Ascending aorta (tissue), 2 donors: ENCODE data around the gene CACNG1. TPM values are rescaled to one million over a fixed set of nuclear protein-coding genes. Genes with fewer than 3 reads are reported as not detected.
"Not testable (repeated sequence)": the region's sequence is repeated elsewhere in the genome, so short reads cannot be mapped to it uniquely, and the experiment has no call there.

Experiments
- DNase-seq, 2 donors: peaks; one replicate each; pipeline ENCODE4 v3.0.0-alpha.2; 2019; ENCODE audit warnings: low spot score in 2 of 2
- H3K27ac ChIP-seq, 2 donors: fragments of 200-600 bp; sonication (generic); one replicate each; pipeline ENCODE4 v1.5.1; 2016 to 2017; ENCODE audit warnings: mild to moderate bottlenecking in 1 of 2
- H3K27me3 ChIP-seq: fragments of 200-600 bp; sonication (generic); one replicate; pipeline ENCODE4 v1.5.1; 2017
- H3K36me3 ChIP-seq, 2 donors: fragments of 200-600 bp; sonication (generic); one replicate each; pipeline ENCODE4 v1.5.1; 2016
- H3K4me1 ChIP-seq, 2 donors: fragments of 200-600 bp; sonication (generic); one replicate each; pipeline ENCODE4 v1.5.1; 2016 to 2017; ENCODE audit warnings: mild to moderate bottlenecking in 1 of 2
- H3K4me3 ChIP-seq, 2 donors: fragments of 200-600 bp; sonication (generic); one replicate each; pipeline ENCODE4 v1.5.1; 2016 to 2017; ENCODE audit warnings: mild to moderate bottlenecking in 1 of 2
- H3K9me3 ChIP-seq, 2 donors: fragments of 200-600 bp; sonication (generic); one replicate each; pipeline ENCODE4 v1.5.1; 2016
- CTCF ChIP-seq, 3 experiments: fragments of 200-600 bp in 2 of 3; fragments of 450-650 bp in 1 of 3; sonication (generic) in 2 of 3; IDR thresholded peaks; one replicate each; pipeline ENCODE4 v1.5.1; 2016 to 2019; ENCODE audit warnings: antibody characterized with exemption in 3 of 3, mild to moderate bottlenecking in 1 of 3, moderate library complexity in 1 of 3
- intact Hi-C: fragments of 100-400 bp; cut with DNase I; formaldehyde crosslinking; loops from one replicate; pipeline ENCODE4 v1.15.1; 2023
- total RNA-seq: library from RNA; depleted of rRNA; stranded (reverse); fragments of >200 nt; gene quantifications from one replicate; pipeline ENCODE4 v1.1.0, GENCODE V29; 2016

Gene CACNG1
- total RNA-seq, 1 donor from 2014 or later, result not detected

- H3K4me1 ChIP-seq, result no peaks in the 10 kb centered on the region
- no peaks in the 10 kb centered on the region for H3K9me3 ChIP-seq
- no peaks in the 10 kb centered on the region for H3K27me3 ChIP-seq
- no peak overlapping the region for H3K4me3 ChIP-seq
- no peaks in the 10 kb centered on the region for H3K36me3 ChIP-seq
- intact Hi-C loops, result no loop called here
- TF ChIP-seq CTCF (IDR thresholded peaks at IDR 0.05), result no peak
- DNase-seq, result no peak
- no peak overlapping the region for H3K27ac ChIP-seq
Measured at GRCh38 chr17:67035131-67036083, 8.9 kb upstream of the CACNG1 start.

- H3K9me3 ChIP-seq, result no peaks in the 10 kb centered on the region
- intact Hi-C loops, result no loop called here
- H3K36me3 ChIP-seq, result no peaks in the 10 kb centered on the region
- H3K4me3 ChIP-seq, result no peak overlapping the region
- no peak for DNase-seq
- no peaks in the 10 kb centered on the region for H3K4me1 ChIP-seq
- no peak for TF ChIP-seq CTCF (IDR thresholded peaks at IDR 0.05)
- no peaks in the 10 kb centered on the region for H3K27me3 ChIP-seq
- no peak overlapping the region for H3K27ac ChIP-seq
Measured at GRCh38 chr17:67038861-67039365, 5.4 kb upstream of the CACNG1 start.

GRCh38 chr17:67040652-67041051 is 3.7 kb upstream of the CACNG1 start:
- intact Hi-C loops, result no loop called here
- H3K4me1 ChIP-seq, result no peaks in the 10 kb centered on the region
- H3K9me3 ChIP-seq, result no peaks in the 10 kb centered on the region
- TF ChIP-seq CTCF (IDR thresholded peaks at IDR 0.05), result no peak
- H3K36me3 ChIP-seq, result no peaks in the 10 kb centered on the region
- H3K27ac ChIP-seq, result no peak overlapping the region
- H3K4me3 ChIP-seq, result no peak overlapping the region
- H3K27me3 ChIP-seq, result no peaks in the 10 kb centered on the region
- no peak for DNase-seq

GRCh38 chr17:67041119-67041518 is 3.2 kb upstream of the CACNG1 start:
- H3K4me3 ChIP-seq, intact Hi-C loops, H3K9me3 ChIP-seq, DNase-seq, H3K36me3 ChIP-seq, H3K27ac ChIP-seq, H3K27me3 ChIP-seq, H3K4me1 ChIP-seq: not testable (repeated sequence)

- no peaks in the 10 kb centered on the region for H3K9me3 ChIP-seq
- H3K4me1 ChIP-seq, result no peaks in the 10 kb centered on the region
- H3K36me3 ChIP-seq, result no peaks in the 10 kb centered on the region
- intact Hi-C loops, result no loop called here
- H3K27ac ChIP-seq, result no peak overlapping the region
- no peaks in the 10 kb centered on the region for H3K27me3 ChIP-seq
- no peak overlapping the region for H3K4me3 ChIP-seq
- TF ChIP-seq CTCF (IDR thresholded peaks at IDR 0.05), result no peak
- DNase-seq, result no peak
Measured at GRCh38 chr17:67041531-67041930, 2.8 kb upstream of the CACNG1 start.
